Common myeloid progenitor, CD34-positive (primary cell): ENCODE results near the gene CALHM6.

ENCODE experiments used
- CTCF ChIA-PET: fragments of 350-600 bp; sonication (Branson Sonifier 250); formaldehyde crosslinking; loops from one replicate; lab custom pipeline; 2021; ENCODE audit warnings: antibody characterized with exemption; lab: Charles Lee
- POLR2A ChIA-PET: fragments of 350-600 bp; sonication (Branson Sonifier 250); formaldehyde crosslinking; loops from one replicate; lab custom pipeline; 2021; ENCODE audit warnings: antibody characterized with exemption; lab: Charles Lee
- DNase-seq, 3 donors: peaks; one replicate each; pipeline versions ENCODE4 v3.0.0 to v3.0.0-alpha.2; 2013
- H3K27ac ChIP-seq, 2 experiments: 1 replicate in 1 of 2; 2 replicates in 1 of 2; pipeline ENCODE4 v1.7.0; 2013; ENCODE audit warnings: inconsistent platforms in 2 of 2, low read length in 2 of 2, mild to moderate bottlenecking in 2 of 2, low read depth in 1 of 2, moderate library complexity in 1 of 2; ENCODE audit not compliant: severe bottlenecking in 2 of 2, insufficient read depth in 1 of 2, poor library complexity in 1 of 2
- H3K27me3 ChIP-seq, 5 experiments: replicated peaks in 2 of 5; 1 replicate in 3 of 5; 2 replicates in 2 of 5; pipeline versions ENCODE4 v1.6.1 to v1.7.0; 2013; ENCODE audit warnings: low read length in 4 of 5, mild to moderate bottlenecking in 2 of 5, moderate library complexity in 2 of 5, inconsistent platforms in 1 of 5; ENCODE audit not compliant: insufficient read depth in 5 of 5, control insufficient read depth in 4 of 5
- H3K36me3 ChIP-seq, 4 experiments: 1 replicate in 2 of 4; 2 replicates in 2 of 4; pipeline versions ENCODE4 v1.6.1 to v1.7.0; 2013; ENCODE audit warnings: low read length in 3 of 4, control low read depth in 1 of 4, mild to moderate bottlenecking in 1 of 4; ENCODE audit not compliant: control insufficient read depth in 4 of 4, insufficient read depth in 4 of 4
- H3K4me1 ChIP-seq, 4 experiments: 1 replicate in 3 of 4; 2 replicates in 1 of 4; pipeline versions ENCODE4 v1.6.1 to v1.7.1; 2013; ENCODE audit warnings: low read length in 3 of 4, mild to moderate bottlenecking in 3 of 4, control low read depth in 1 of 4, inconsistent platforms in 1 of 4, moderate library complexity in 1 of 4; ENCODE audit not compliant: control insufficient read depth in 4 of 4, insufficient read depth in 4 of 4; ENCODE audit errors: control extremely low read depth in 1 of 4
- H3K4me3 ChIP-seq, 7 experiments: 1 replicate in 4 of 7; 2 replicates in 3 of 7; pipeline versions ENCODE4 v1.5.1 to v1.7.0; 2013; ENCODE audit warnings: mild to moderate bottlenecking in 7 of 7, low read length in 6 of 7, moderate library complexity in 6 of 7, inconsistent platforms in 2 of 7, low read depth in 2 of 7, control low read depth in 1 of 7; ENCODE audit not compliant: insufficient read depth in 4 of 7, control insufficient read depth in 1 of 7; ENCODE audit errors: extremely low read depth in 1 of 7
- H3K9me3 ChIP-seq, 5 experiments: 1 replicate in 4 of 5; 2 replicates in 1 of 5; pipeline versions ENCODE4 v1.6.1 to v1.7.1; 2013; ENCODE audit warnings: low read length in 4 of 5, mild to moderate bottlenecking in 2 of 5, inconsistent platforms in 1 of 5, low read depth in 1 of 5, moderate library complexity in 1 of 5; ENCODE audit not compliant: control insufficient read depth in 4 of 5, insufficient read depth in 2 of 5; ENCODE audit errors: control extremely low read depth in 1 of 5
- WGBS: methylation state at CpG from one replicate; pipeline ENCODE4 v1.1.5; 2013; ENCODE audit not compliant: insufficient coverage; 5-methylcytosine and 5-hydroxymethylcytosine counted together

CALHM6 gene

GRCh38 chr6:116500969-116501433 lies 39.8 kb downstream of the CALHM6 start:
- Histone ChIP-seq H3K27me3 (no peaks in the 10 kb centered on the region), H3K27ac (no peak overlapping the region), H3K4me1 (no peaks in the 10 kb centered on the region), H3K4me3 (no peak overlapping the region), H3K9me3 (peaks cover 0 to 2% (median 0%) of the 10 kb centered on the region in 5 experiments), H3K36me3 (no peaks in the 10 kb centered on the region)
- ChIA-PET CTCF (interaction anchor here (0.9 to 2.2 kb wide), 3 partner anchors 14 to 60 kb away, joined by 3 to 9 read pairs (median 4); no protein-coding TSS in a partner anchor), POLR2A (no interaction called here)
- 92% methylated on average over 9 of the region's 9 CpGs for WGBS
- DNase-seq = no peak

- no peak overlapping the region for H3K4me3 ChIP-seq
- H3K27me3 ChIP-seq = no peaks in the 10 kb centered on the region
- 100% methylated on average over 2 of the region's 3 CpGs for WGBS
- H3K4me1 ChIP-seq = no peaks in the 10 kb centered on the region
- no peaks in the 10 kb centered on the region for H3K36me3 ChIP-seq
- no peak for DNase-seq
- ChIA-PET POLR2A (no interaction called here), CTCF (no interaction called here)
- H3K9me3 ChIP-seq = peaks cover 0 to 7% (median 1%) of the 10 kb centered on the region in 5 experiments
- H3K27ac ChIP-seq = no peak overlapping the region
These were observed 46.1 kb downstream of the CALHM6 start for GRCh38 chr6:116507324-116507723.

GRCh38 chr6:116508527-116508926 lies 47.4 kb downstream of the CALHM6 start:
- Histone ChIP-seq H3K9me3 (peaks cover 0 to 7% (median 0%) of the 10 kb centered on the region in 5 experiments), H3K4me1 (no peaks in the 10 kb centered on the region), H3K4me3 (no peak overlapping the region), H3K27me3 (no peaks in the 10 kb centered on the region), H3K36me3 (no peaks in the 10 kb centered on the region), H3K27ac (no peak overlapping the region)
- POLR2A ChIA-PET = no interaction called here
- no peak for DNase-seq
- CTCF ChIA-PET = no interaction called here

- no peaks in the 10 kb centered on the region for H3K27me3 ChIP-seq
- no peak for DNase-seq
- no peaks in the 10 kb centered on the region for H3K36me3 ChIP-seq
- H3K9me3 ChIP-seq = peaks cover 0 to 7% (median 0%) of the 10 kb centered on the region in 5 experiments
- no peak within 1 kb of the TSS for H3K4me3 ChIP-seq
- WGBS = 93% methylated on average over 9 of the region's 10 CpGs
- ChIA-PET CTCF (interaction anchor here (0.6 to 3.2 kb wide), 8 partner anchors 15 to 68 kb away, joined by 3 to 10 read pairs (median 4); no protein-coding TSS in a partner anchor), POLR2A (no interaction called here)
- H3K27ac ChIP-seq = no peak within 1 kb of the TSS
- peaks cover 0 to 3% (median 0%) of the 10 kb centered on the region in 4 experiments for H3K4me1 ChIP-seq
These were observed 50.4 kb downstream of the CALHM6 start, which contains the start of gene CALHM5 for GRCh38 chr6:116511424-116512110. CALHM5 (plus strand) TSS chr6:116511639; CDS start chr6:116511697, 58 bp downstream.

GRCh38 chr6:116512111-116512559 lies 51.0 kb downstream of the CALHM6 start:
- CTCF ChIA-PET = interaction anchor here (0.9 to 3.2 kb wide), 7 partner anchors 14 to 69 kb away, joined by 3 to 10 read pairs (median 4); no protein-coding TSS in a partner anchor
- POLR2A ChIA-PET = no interaction called here
- peaks cover 0 to 3% (median 0%) of the 10 kb centered on the region in 4 experiments for H3K4me1 ChIP-seq
- no peaks in the 10 kb centered on the region for H3K27me3 ChIP-seq
- H3K36me3 ChIP-seq = no peaks in the 10 kb centered on the region
- no peak overlapping the region for H3K4me3 ChIP-seq
- 77% methylated on average over 3 of the region's 4 CpGs for WGBS
- no peak overlapping the region for H3K27ac ChIP-seq
- H3K9me3 ChIP-seq = peaks cover 0 to 7% (median 0%) of the 10 kb centered on the region in 5 experiments
- DNase-seq = no peak

GRCh38 chr6:116512734-116513133 lies 51.6 kb downstream of the CALHM6 start:
- H3K9me3 ChIP-seq = peaks cover 0 to 7% (median 0%) of the 10 kb centered on the region in 5 experiments
- H3K4me3 ChIP-seq = no peak overlapping the region
- H3K27ac ChIP-seq = no peak overlapping the region
- POLR2A ChIA-PET = no interaction called here
- H3K4me1 ChIP-seq = peaks cover 0 to 3% (median 0%) of the 10 kb centered on the region in 4 experiments
- DNase-seq = no peak
- no peaks in the 10 kb centered on the region for H3K36me3 ChIP-seq
- H3K27me3 ChIP-seq = no peaks in the 10 kb centered on the region
- CTCF ChIA-PET = interaction anchor here (0.9 to 3.2 kb wide), 8 partner anchors 10 to 51 kb away, joined by 3 to 10 read pairs (median 4); no protein-coding TSS in a partner anchor
